Measurements from ENCODE around the gene SYCE1L.

DNA sequence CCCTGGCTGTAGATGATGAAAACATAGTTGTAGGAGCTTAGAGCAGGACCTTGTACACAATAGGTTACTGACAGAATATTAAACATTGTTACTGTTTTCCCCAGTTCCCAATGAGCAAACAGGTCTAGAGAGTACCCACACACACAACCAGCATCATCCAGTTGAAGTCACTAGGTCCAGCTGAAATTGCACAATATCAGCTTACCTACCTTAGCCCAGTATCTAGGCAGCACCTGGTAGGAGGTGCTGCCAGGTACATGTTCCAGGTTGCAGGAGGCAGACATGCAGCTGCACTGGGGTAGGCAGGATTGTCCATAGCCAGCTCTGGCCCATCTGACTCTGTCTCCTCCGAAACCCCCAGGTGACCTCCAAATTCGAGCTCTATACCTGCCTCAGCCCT lies 1.5 kb upstream of the SYCE1L start:
- TF ChIP-seq, protein P1, sequence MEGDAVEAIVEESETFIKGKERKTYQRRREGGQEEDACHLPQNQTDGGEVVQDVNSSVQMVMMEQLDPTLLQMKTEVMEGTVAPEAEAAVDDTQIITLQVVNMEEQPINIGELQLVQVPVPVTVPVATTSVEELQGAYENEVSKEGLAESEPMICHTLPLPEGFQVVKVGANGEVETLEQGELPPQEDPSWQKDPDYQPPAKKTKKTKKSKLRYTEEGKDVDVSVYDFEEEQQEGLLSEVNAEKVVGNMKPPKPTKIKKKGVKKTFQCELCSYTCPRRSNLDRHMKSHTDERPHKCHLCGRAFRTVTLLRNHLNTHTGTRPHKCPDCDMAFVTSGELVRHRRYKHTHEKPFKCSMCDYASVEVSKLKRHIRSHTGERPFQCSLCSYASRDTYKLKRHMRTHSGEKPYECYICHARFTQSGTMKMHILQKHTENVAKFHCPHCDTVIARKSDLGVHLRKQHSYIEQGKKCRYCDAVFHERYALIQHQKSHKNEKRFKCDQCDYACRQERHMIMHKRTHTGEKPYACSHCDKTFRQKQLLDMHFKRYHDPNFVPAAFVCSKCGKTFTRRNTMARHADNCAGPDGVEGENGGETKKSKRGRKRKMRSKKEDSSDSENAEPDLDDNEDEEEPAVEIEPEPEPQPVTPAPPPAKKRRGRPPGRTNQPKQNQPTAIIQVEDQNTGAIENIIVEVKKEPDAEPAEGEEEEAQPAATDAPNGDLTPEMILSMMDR (conservative IDR thresholded peaks at IDR 0.05; ENCODE audit: low read depth, low read length) = no peak
- no peak for TF ChIP-seq EZH2 (IDR thresholded peaks at IDR 0.05; ENCODE audit: borderline replicate concordance, low read depth, low read length, poor library complexity, severe bottlenecking)
